Measurements from ENCODE around the gene RPL37A. TPM values are rescaled to one million over a fixed set of nuclear protein-coding genes. Genes with fewer than 3 reads are reported as not detected.

RPL37A gene
- total RNA-seq, 2 experiments from 2014 or later = 4,110 to 4,316 TPM

- Mint-ChIP-seq H3K9me3 (no peaks in the 10 kb centered on the region), H3K4me1 (ENCODE audit: low read depth) (no peaks in the 10 kb centered on the region), H3K4me3 (no peak overlapping the region), H3K27ac (no peak overlapping the region), H3K27me3 (peaks cover 2% of the 10 kb centered on the region), H3K36me3 (ENCODE audit: low read depth) (no peaks in the 10 kb centered on the region)
- no peak for DNase-seq
- ChIA-PET CTCF (no interaction called here), POLR2A (no interaction called here)
- intact Hi-C loops (cut with micrococcal nuclease) = no loop called here
- ATAC-seq = no peak
- no peak for TF ChIP-seq CTCF (IDR thresholded peaks at IDR 0.05)
Measured at GRCh38 chr2:216534809-216535208, 36.2 kb downstream of the RPL37A start.

GRCh38 chr2:216535454-216535995 is 36.9 kb downstream of the RPL37A start:
- peak; percentile 4 for DNase-seq
- no peak overlapping the region for H3K4me3 Mint-ChIP-seq
- no peak overlapping the region for H3K27ac Mint-ChIP-seq
- POLR2A ChIA-PET = no interaction called here
- ATAC-seq = no peak
- no peak for TF ChIP-seq CTCF (IDR thresholded peaks at IDR 0.05)
- peaks cover 2% of the 10 kb centered on the region for H3K27me3 Mint-ChIP-seq
- H3K9me3 Mint-ChIP-seq = no peaks in the 10 kb centered on the region
- intact Hi-C loops (cut with micrococcal nuclease) = no loop called here
- CTCF ChIA-PET = no interaction called here
- no peaks in the 10 kb centered on the region for H3K4me1 Mint-ChIP-seq (ENCODE audit: low read depth)
- H3K36me3 Mint-ChIP-seq (ENCODE audit: low read depth) = no peaks in the 10 kb centered on the region

- ATAC-seq = no peak
- H3K9me3 Mint-ChIP-seq = no peaks in the 10 kb centered on the region
- H3K4me1 Mint-ChIP-seq (ENCODE audit: low read depth) = no peaks in the 10 kb centered on the region
- no peaks in the 10 kb centered on the region for H3K36me3 Mint-ChIP-seq (ENCODE audit: low read depth)
- DNase-seq = no peak
- peaks cover 2% of the 10 kb centered on the region for H3K27me3 Mint-ChIP-seq
- intact Hi-C loops (cut with micrococcal nuclease) = no loop called here
- ChIA-PET CTCF (interaction anchor here (1.5 kb wide), 1 partner anchor 20 kb away, joined by 4 read pairs; no protein-coding TSS in a partner anchor), POLR2A (no interaction called here)
- H3K4me3 Mint-ChIP-seq = no peak overlapping the region
- no peak overlapping the region for H3K27ac Mint-ChIP-seq
- no peak for TF ChIP-seq CTCF (IDR thresholded peaks at IDR 0.05)
Measured at GRCh38 chr2:216536734-216537210, 38.1 kb downstream of the RPL37A start.

DNA sequence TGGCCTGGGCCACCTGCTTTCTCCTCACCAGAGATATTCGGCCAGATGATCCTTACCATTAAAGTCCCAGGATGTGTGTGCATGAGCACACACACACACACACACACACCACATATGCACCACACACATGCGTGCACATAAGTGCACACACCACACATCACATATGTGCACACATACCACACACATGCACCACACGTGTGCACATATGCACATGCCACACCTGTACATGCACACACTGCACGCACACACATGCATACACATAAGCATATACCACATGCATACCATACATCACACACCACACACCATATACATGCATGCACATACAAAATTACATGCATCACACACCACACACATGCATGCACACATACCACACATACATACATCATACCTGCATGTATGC is 38.7 kb downstream of the RPL37A start:
- Mint-ChIP-seq H3K27ac (no peak overlapping the region), H3K9me3 (no peaks in the 10 kb centered on the region), H3K4me1 (ENCODE audit: low read depth) (no peaks in the 10 kb centered on the region), H3K4me3 (no peak overlapping the region), H3K36me3 (ENCODE audit: low read depth) (no peaks in the 10 kb centered on the region), H3K27me3 (peaks cover 2% of the 10 kb centered on the region)
- TF ChIP-seq CTCF (IDR thresholded peaks at IDR 0.05) = no peak
- ATAC-seq = no peak
- intact Hi-C loops (cut with micrococcal nuclease) = no loop called here
- POLR2A ChIA-PET = no interaction called here
- CTCF ChIA-PET = interaction anchor here (1.5 kb wide), 1 partner anchor 21 kb away, joined by 4 read pairs; no protein-coding TSS in a partner anchor
- no peak for DNase-seq

DNA sequence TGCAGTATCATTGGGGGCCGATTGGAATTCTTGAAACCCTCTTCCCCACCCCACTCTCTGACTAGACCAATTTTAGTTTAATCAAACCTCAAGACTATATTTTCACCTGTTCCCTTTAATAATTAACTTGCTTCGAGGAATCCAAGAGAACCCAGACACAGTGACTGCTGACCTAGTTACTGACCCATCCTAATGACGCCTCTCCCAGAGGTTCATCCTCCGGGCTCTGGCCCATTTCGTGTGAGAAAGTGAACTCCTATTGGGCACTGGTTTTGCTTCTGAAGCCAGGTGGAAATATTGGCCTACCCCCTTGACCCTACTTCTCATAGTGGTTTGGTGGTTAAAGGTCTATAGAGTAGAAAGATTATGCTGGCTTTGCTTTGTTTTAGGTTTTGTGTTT is 39.9 kb downstream of the RPL37A start:
- CTCF ChIA-PET = no interaction called here
- intact Hi-C loops (cut with micrococcal nuclease) = no loop called here
- TF ChIP-seq CTCF (IDR thresholded peaks at IDR 0.05) = no peak

More for the DNA sequence above, 39.9 kb downstream of the RPL37A start:
- Mint-ChIP-seq H3K4me1 (ENCODE audit: low read depth) (no peaks in the 10 kb centered on the region), H3K9me3 (no peaks in the 10 kb centered on the region), H3K36me3 (ENCODE audit: low read depth) (no peaks in the 10 kb centered on the region), H3K27me3 (no peaks in the 10 kb centered on the region), H3K27ac (no peak overlapping the region), H3K4me3 (no peak overlapping the region)
- POLR2A ChIA-PET = no interaction called here
- ATAC-seq (no peak), DNase-seq (no peak)

Measured in activated CD8-positive, alpha-beta T cell treated with anti-CD3 and anti-CD28 coated beads for 36 hours (primary cell).